Stomach (tissue), 4 donors: ENCODE measurements around the gene PLEKHF1.

Experiments used
- EP300 ChIP-seq: sonication (generic); formaldehyde crosslinking; IDR thresholded peaks from one replicate; pipeline ENCODE4 v1.6.1; 2017; ENCODE audit warnings: antibody characterized with exemption
- POLR2A ChIP-seq, 4 donors: fragments of 450-650 bp; IDR thresholded peaks; one replicate each; pipeline ENCODE4 v1.6.1; 2016; ENCODE audit warnings: antibody characterized with exemption in 4 of 4, control low read depth in 2 of 4, mild to moderate bottlenecking in 1 of 4, moderate library complexity in 1 of 4

DNA sequence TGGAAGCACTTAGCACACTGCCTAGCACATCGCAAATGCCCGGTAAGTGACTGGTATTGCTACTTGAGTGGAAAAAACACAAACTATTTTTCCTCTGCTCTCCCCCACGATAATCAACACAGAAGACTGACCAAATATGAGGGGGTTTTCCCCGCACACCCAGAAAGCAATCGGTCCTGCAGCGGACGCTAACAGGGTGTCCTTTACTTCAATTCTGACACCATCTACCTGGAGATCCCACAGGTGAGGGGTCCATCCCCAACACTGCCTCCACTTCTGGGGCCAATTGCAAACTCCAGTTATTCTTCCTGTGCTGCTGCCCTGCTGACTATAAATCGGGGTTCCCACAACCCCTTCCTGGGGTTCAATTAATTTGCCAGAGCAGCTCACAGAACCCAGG is 26.2 kb upstream of the PLEKHF1 start:
- TF ChIP-seq POLR2A (IDR thresholded peaks at IDR 0.05) (no peak), EP300 (no peak)
